ENCODE results near the gene VCAN. TPM values are rescaled to one million over a fixed set of nuclear protein-coding genes. Genes with fewer than 3 reads are reported as not detected.

Gene VCAN
- total and polyA plus RNA-seq, 8 donors, result 0.84 to 69.4 (median 2.0) TPM

GRCh38 chr5:83447533-83447932 lies 24.0 kb upstream of the VCAN start:
- Histone ChIP-seq H3K36me3 (no peaks in the 10 kb centered on the region), H3K9me3 (no peaks in the 10 kb centered on the region), H3K4me1 (no peaks in the 10 kb centered on the region), H3K27ac (no peak overlapping the region), H3K4me3 (no peak overlapping the region), H3K27me3 (peaks cover 0 to 2% (median 0%) of the 10 kb centered on the region in 4 donors)
- ATAC-seq, result no peak
- WGBS, 2 donors, result 81 to 82% methylated on average over 1 of the region's 1 CpG
- TF ChIP-seq CTCF (IDR thresholded peaks at IDR 0.05), result no peak
- intact Hi-C loops (cut with DNase I), result no loop called here
- FAIRE-seq, result no peak
- no peak for DNase-seq

GRCh38 chr5:83450183-83450966 lies 21.2 kb upstream of the VCAN start:
- FAIRE-seq, result no peak
- Histone ChIP-seq H3K9me3 (no peaks in the 10 kb centered on the region), H3K36me3 (no peaks in the 10 kb centered on the region), H3K27ac (no peak overlapping the region), H3K4me3 (no peak overlapping the region), H3K4me1 (no peaks in the 10 kb centered on the region), H3K27me3 (peaks cover 0 to 2% (median 0%) of the 10 kb centered on the region in 4 donors)
- no peak for ATAC-seq
- DNase-seq, result no peak
- 52 to 55% methylated on average over 4 of the region's 4 CpGs for WGBS, 2 donors
- intact Hi-C loops (cut with DNase I), result no loop called here
- no peak for TF ChIP-seq CTCF (IDR thresholded peaks at IDR 0.05)

- no peak for FAIRE-seq
- Histone ChIP-seq H3K4me3 (no peak overlapping the region), H3K27me3 (peaks cover 0 to 2% (median 0%) of the 10 kb centered on the region in 4 donors), H3K4me1 (no peaks in the 10 kb centered on the region), H3K9me3 (no peaks in the 10 kb centered on the region), H3K27ac (no peak overlapping the region), H3K36me3 (no peaks in the 10 kb centered on the region)
- intact Hi-C loops (cut with DNase I), result no loop called here
- ATAC-seq, result no peak
- TF ChIP-seq CTCF (IDR thresholded peaks at IDR 0.05), result no peak
- DNase-seq, result no peak
These were observed 20.6 kb upstream of the VCAN start for GRCh38 chr5:83450967-83451248.

DNA sequence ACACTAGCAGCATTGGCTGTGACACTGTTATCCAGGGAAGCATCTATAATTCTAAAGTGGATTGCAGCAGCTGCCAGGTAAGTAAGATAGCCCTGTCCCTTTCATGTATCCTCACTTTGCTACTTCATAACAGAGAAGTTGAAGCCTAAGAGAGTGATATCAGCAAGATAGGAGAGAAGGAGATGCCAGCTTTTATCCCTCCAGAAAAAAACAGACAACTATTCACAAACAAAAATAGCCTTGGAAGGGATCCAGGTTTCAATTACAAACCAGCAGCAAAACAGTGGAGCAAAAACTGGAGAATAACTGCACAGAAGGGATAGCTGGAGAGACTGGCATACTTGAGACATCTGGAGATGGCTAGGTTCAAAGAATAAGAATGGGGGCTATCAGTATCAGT lies 19.6 kb upstream of the VCAN start:
- no peak for DNase-seq
- no peaks in the 10 kb centered on the region for H3K4me1 ChIP-seq
- no peak for TF ChIP-seq CTCF (IDR thresholded peaks at IDR 0.05)
- H3K4me3 ChIP-seq, result no peak overlapping the region
- no peaks in the 10 kb centered on the region for H3K36me3 ChIP-seq
- H3K27me3 ChIP-seq, result peaks cover 0 to 2% (median 0%) of the 10 kb centered on the region in 4 donors
- no peak for FAIRE-seq
- no peak overlapping the region for H3K27ac ChIP-seq
- intact Hi-C loops (cut with DNase I), result no loop called here
- no peaks in the 10 kb centered on the region for H3K9me3 ChIP-seq
- ATAC-seq, result no peak

GRCh38 chr5:83453937-83454336 lies 17.6 kb upstream of the VCAN start:
- no peak for FAIRE-seq
- intact Hi-C loops (cut with DNase I), result no loop called here
- 44 to 60% methylated on average over 1 of the region's 1 CpG for WGBS, 2 donors

More at GRCh38 chr5:83453937-83454336, 17.6 kb upstream of the VCAN start:
- H3K9me3 ChIP-seq, result no peaks in the 10 kb centered on the region
- no peak for TF ChIP-seq CTCF (IDR thresholded peaks at IDR 0.05)
- H3K4me3 ChIP-seq, result no peak overlapping the region
- no peaks in the 10 kb centered on the region for H3K4me1 ChIP-seq
- no peaks in the 10 kb centered on the region for H3K36me3 ChIP-seq
- ATAC-seq, result no peak
- H3K27ac ChIP-seq, result no peak overlapping the region
- H3K27me3 ChIP-seq, result peaks cover 0 to 2% (median 0%) of the 10 kb centered on the region in 4 donors
- DNase-seq, result no peak
